ENCODE results near the gene NTM.

The NTM gene

GRCh38 chr11:131592152-131592551 is 221.7 kb downstream of the NTM start:
- Mint-ChIP-seq H3K36me3 (no peaks in the 10 kb centered on the region), H3K27me3 (peaks cover 4% of the 10 kb centered on the region), H3K9me3 (no peaks in the 10 kb centered on the region), H3K4me1 (no peaks in the 10 kb centered on the region), H3K4me3 (no peak overlapping the region), H3K27ac (no peak overlapping the region)

- peaks cover 4% of the 10 kb centered on the region for H3K27me3 Mint-ChIP-seq
- H3K27ac Mint-ChIP-seq, result no peak overlapping the region
- H3K4me3 Mint-ChIP-seq, result no peak overlapping the region
- H3K36me3 Mint-ChIP-seq, result no peaks in the 10 kb centered on the region
- H3K9me3 Mint-ChIP-seq, result no peaks in the 10 kb centered on the region
- no peaks in the 10 kb centered on the region for H3K4me1 Mint-ChIP-seq
Measured at GRCh38 chr11:131592734-131593133, 222.3 kb downstream of the NTM start.

DNA sequence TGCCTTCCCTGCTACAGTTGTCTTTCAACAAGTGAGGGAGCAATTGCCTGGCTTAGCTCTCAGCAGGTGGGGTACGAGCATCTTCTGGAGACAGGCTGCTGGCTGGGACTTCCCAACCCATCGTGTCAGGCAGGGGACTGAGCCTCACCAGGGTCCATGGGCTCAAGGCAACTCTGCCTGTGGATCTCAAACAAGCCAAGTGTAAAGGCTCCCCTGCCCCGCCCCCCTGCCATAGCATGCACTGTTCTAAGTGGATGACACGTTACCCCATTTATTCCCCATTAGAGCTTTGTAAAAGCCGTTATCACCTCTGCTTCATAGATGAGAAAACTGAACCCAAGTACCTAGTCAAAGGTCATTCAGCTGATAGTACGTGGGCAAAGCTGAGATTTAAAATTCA is 222.9 kb downstream of the NTM start:
- no peak overlapping the region for H3K27ac Mint-ChIP-seq
- no peaks in the 10 kb centered on the region for H3K4me1 Mint-ChIP-seq
- peaks cover 4% of the 10 kb centered on the region for H3K27me3 Mint-ChIP-seq
- H3K9me3 Mint-ChIP-seq, result no peaks in the 10 kb centered on the region
- H3K36me3 Mint-ChIP-seq, result no peaks in the 10 kb centered on the region
- H3K4me3 Mint-ChIP-seq, result no peak overlapping the region

DNA sequence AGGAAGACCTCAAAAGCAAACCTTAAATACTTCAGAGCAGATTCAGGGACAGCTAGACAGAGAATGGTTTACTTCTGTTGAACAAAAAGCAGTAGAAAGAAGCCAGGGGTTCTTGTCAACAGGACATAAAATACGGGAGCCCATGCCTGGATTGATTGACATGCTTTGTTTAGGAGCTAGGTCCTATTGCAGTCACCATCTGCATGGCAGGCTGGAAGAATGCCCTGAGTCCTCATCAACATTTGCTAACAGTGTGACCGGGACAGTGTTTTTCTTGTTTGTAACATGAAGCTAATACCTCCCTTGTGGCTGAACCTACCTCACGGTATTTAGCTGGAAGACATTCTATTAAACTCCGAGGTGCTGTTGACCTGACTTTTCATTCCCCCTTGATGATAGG is 225.4 kb downstream of the NTM start:
- Mint-ChIP-seq H3K4me3 (no peak overlapping the region), H3K27me3 (peaks cover 4% of the 10 kb centered on the region), H3K4me1 (no peaks in the 10 kb centered on the region), H3K36me3 (no peaks in the 10 kb centered on the region), H3K9me3 (no peaks in the 10 kb centered on the region), H3K27ac (no peak overlapping the region)

- Mint-ChIP-seq H3K27ac (no peak overlapping the region), H3K4me3 (no peak overlapping the region), H3K4me1 (no peaks in the 10 kb centered on the region), H3K27me3 (peaks cover 4% of the 10 kb centered on the region), H3K9me3 (no peaks in the 10 kb centered on the region), H3K36me3 (no peaks in the 10 kb centered on the region)
Measured at GRCh38 chr11:131597890-131598289, 227.5 kb downstream of the NTM start.

- no peaks in the 10 kb centered on the region for H3K36me3 Mint-ChIP-seq
- H3K27me3 Mint-ChIP-seq, result peaks cover 4% of the 10 kb centered on the region
- H3K4me3 Mint-ChIP-seq, result no peak overlapping the region
- H3K27ac Mint-ChIP-seq, result no peak overlapping the region
- H3K9me3 Mint-ChIP-seq, result no peaks in the 10 kb centered on the region
- H3K4me1 Mint-ChIP-seq, result no peaks in the 10 kb centered on the region
Measured at GRCh38 chr11:131598305-131598704, 227.9 kb downstream of the NTM start.

DNA sequence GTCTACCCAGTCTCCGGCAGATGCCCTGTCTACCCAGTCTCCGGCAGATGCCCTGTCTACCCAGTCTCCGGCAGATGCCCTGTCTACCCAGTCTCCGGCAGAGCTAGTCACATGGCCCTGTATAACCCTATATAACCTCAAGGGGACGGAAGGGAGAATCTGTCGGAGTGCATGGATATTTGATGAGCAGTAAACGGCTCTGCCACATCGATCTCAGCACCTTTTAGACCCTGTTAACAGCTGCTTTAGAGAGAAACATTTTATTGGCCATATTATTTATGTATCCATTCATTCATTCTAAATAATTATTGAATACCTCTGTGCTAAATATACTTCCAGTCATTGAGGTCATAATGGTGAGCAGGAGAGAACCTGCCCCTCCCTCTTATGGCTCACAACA is 228.9 kb downstream of the NTM start:
- no peaks in the 10 kb centered on the region for H3K9me3 Mint-ChIP-seq
- H3K27me3 Mint-ChIP-seq, result peaks cover 4% of the 10 kb centered on the region
- no peaks in the 10 kb centered on the region for H3K36me3 Mint-ChIP-seq
- no peak overlapping the region for H3K27ac Mint-ChIP-seq
- no peak overlapping the region for H3K4me3 Mint-ChIP-seq
- H3K4me1 Mint-ChIP-seq, result no peaks in the 10 kb centered on the region

DNA sequence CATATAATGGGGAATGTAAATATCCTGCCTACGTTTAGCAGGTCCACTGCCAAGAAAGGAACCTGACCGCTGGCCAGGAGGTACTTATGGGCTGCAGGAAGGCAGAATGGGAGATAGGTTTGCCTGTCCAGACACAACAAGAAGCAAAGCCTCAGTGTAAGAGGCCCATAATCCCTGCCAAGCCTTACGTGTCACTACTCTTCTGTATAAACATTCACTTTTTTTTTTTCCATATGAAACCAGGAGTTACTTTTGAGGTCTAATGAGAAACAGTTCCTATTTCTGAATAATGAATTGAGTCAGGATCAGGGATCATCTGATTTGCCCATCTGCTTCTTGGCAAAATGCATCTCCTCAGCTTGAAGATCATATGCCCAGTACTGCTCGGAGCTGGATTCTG is 230.2 kb downstream of the NTM start:
- H3K9me3 Mint-ChIP-seq, result no peaks in the 10 kb centered on the region
- no peak overlapping the region for H3K27ac Mint-ChIP-seq
- H3K4me1 Mint-ChIP-seq, result no peaks in the 10 kb centered on the region
- no peak overlapping the region for H3K4me3 Mint-ChIP-seq
- H3K27me3 Mint-ChIP-seq, result peaks cover 2% of the 10 kb centered on the region
- H3K36me3 Mint-ChIP-seq, result no peaks in the 10 kb centered on the region

GRCh38 chr11:131601586-131601985 is 231.2 kb downstream of the NTM start:
- Mint-ChIP-seq H3K27me3 (peaks cover 2% of the 10 kb centered on the region), H3K9me3 (no peaks in the 10 kb centered on the region), H3K27ac (no peak overlapping the region), H3K4me3 (no peak overlapping the region), H3K36me3 (no peaks in the 10 kb centered on the region), H3K4me1 (no peaks in the 10 kb centered on the region)

DNA sequence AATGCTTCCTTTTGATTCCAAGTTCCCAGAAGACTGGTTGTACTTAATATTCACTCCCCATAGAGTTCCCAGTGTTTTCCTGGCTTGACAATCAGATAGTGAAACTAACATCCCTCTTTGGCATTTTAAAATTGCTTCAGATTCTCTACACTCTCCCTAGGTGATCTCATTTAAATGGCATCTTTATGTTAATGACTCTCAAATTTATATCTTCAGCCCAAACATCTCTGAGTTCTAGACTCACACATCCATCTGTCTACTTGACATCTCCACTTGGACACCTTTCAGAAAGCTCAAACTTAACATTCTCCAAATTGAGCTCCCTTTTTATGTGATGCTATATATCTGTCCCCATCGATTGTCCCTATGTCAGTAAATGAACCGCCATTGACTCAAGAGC is 232.0 kb downstream of the NTM start:
- H3K4me1 Mint-ChIP-seq, result no peaks in the 10 kb centered on the region
- no peaks in the 10 kb centered on the region for H3K27me3 Mint-ChIP-seq
- H3K36me3 Mint-ChIP-seq, result no peaks in the 10 kb centered on the region
- no peaks in the 10 kb centered on the region for H3K9me3 Mint-ChIP-seq
- H3K27ac Mint-ChIP-seq, result no peak overlapping the region
- H3K4me3 Mint-ChIP-seq, result no peak overlapping the region

- no peak overlapping the region for H3K27ac Mint-ChIP-seq
- H3K4me1 Mint-ChIP-seq, result no peaks in the 10 kb centered on the region
- H3K9me3 Mint-ChIP-seq, result no peaks in the 10 kb centered on the region
- peaks cover 1% of the 10 kb centered on the region for H3K27me3 Mint-ChIP-seq
- no peak overlapping the region for H3K4me3 Mint-ChIP-seq
- no peaks in the 10 kb centered on the region for H3K36me3 Mint-ChIP-seq
Measured at GRCh38 chr11:131606811-131607335, 236.5 kb downstream of the NTM start.

DNA sequence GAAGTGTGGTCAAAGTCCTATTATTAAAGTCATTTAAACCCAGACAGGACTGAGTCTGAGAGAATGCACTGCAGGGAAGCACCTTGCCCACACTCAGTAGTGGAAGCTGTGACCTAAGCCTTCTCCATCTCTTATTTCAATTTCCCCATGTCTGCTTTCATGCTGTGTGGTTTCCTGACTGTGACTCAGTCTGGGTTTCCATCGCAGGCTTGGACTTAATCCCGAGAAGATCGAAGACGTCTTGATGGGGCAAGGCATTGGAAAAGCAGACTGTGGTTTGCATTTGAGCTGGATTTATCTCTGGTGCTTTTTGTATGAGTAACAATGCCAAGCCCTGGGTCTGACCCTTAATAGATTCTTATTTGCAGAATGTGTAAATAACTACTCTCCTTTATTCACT is 238.9 kb downstream of the NTM start:
- Mint-ChIP-seq H3K4me3 (no peak overlapping the region), H3K27me3 (peaks cover 1% of the 10 kb centered on the region), H3K9me3 (no peaks in the 10 kb centered on the region), H3K4me1 (no peaks in the 10 kb centered on the region), H3K36me3 (no peaks in the 10 kb centered on the region), H3K27ac (no peak overlapping the region)

DNA sequence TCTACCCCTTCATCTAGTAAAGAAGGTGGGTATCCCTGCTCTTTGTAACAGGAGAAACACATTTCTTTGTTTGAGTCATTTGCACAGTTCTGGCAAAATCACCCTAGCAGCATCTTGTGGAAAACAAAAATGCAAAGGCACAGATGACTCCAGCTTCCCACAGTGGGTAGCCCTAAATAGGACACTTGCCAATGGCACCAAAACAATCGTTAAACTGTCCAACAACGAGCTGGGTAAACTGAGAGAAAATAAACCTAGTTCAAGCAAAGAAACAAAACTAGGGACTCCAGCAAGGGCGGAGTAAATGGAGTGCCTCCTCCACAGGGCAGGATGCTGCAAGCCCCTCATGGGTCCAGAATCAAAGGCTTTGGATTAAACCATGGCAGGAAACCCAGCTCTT is 239.5 kb downstream of the NTM start:
- Mint-ChIP-seq H3K27ac (no peak overlapping the region), H3K4me1 (no peaks in the 10 kb centered on the region), H3K4me3 (no peak overlapping the region), H3K27me3 (peaks cover 1% of the 10 kb centered on the region), H3K36me3 (no peaks in the 10 kb centered on the region), H3K9me3 (no peaks in the 10 kb centered on the region)

- Mint-ChIP-seq H3K4me3 (no peak overlapping the region), H3K36me3 (no peaks in the 10 kb centered on the region), H3K9me3 (no peaks in the 10 kb centered on the region), H3K27ac (no peak overlapping the region), H3K27me3 (peaks cover 1% of the 10 kb centered on the region), H3K4me1 (no peaks in the 10 kb centered on the region)
Measured at GRCh38 chr11:131611322-131611721, 240.9 kb downstream of the NTM start.

- Mint-ChIP-seq H3K27me3 (peaks cover 1% of the 10 kb centered on the region), H3K9me3 (no peaks in the 10 kb centered on the region), H3K4me3 (no peak overlapping the region), H3K27ac (no peak overlapping the region), H3K4me1 (no peaks in the 10 kb centered on the region), H3K36me3 (no peaks in the 10 kb centered on the region)
Measured at GRCh38 chr11:131612533-131612932, 242.1 kb downstream of the NTM start.

GRCh38 chr11:131614631-131615030 is 244.2 kb downstream of the NTM start:
- Mint-ChIP-seq H3K4me1 (no peaks in the 10 kb centered on the region), H3K4me3 (no peak overlapping the region), H3K27ac (no peak overlapping the region), H3K36me3 (no peaks in the 10 kb centered on the region), H3K9me3 (no peaks in the 10 kb centered on the region), H3K27me3 (no peaks in the 10 kb centered on the region)

- no peak overlapping the region for H3K27ac Mint-ChIP-seq
- no peaks in the 10 kb centered on the region for H3K4me1 Mint-ChIP-seq
- H3K4me3 Mint-ChIP-seq, result no peak overlapping the region
- H3K27me3 Mint-ChIP-seq, result no peaks in the 10 kb centered on the region
- no peaks in the 10 kb centered on the region for H3K36me3 Mint-ChIP-seq
- no peaks in the 10 kb centered on the region for H3K9me3 Mint-ChIP-seq
Measured at GRCh38 chr11:131615611-131616010, 245.2 kb downstream of the NTM start.
